Fibroblast of villous mesenchyme (primary cell): Measurements from ENCODE around the gene TCL1B. TPM values are rescaled to one million over a fixed set of nuclear protein-coding genes. Genes with fewer than 3 reads are reported as not detected.

ENCODE experiments used
- DNase-seq: peaks from one replicate; pipeline ENCODE4 v3.0.0-alpha.2; 2010; ENCODE audit warnings: low read depth
- H3K4me3 ChIP-seq: 2 replicates; pipeline ENCODE4 v1.5.1; 2011; ENCODE audit warnings: low read depth, mild to moderate bottlenecking, low read length
- CTCF ChIP-seq: IDR thresholded peaks from 2 replicates; pipeline ENCODE4 v1.5.1; 2012; ENCODE audit warnings: low read depth, mild to moderate bottlenecking, low read length; ENCODE audit not compliant: insufficient read depth
- total RNA-seq: library from RNA; depleted of rRNA; stranded (reverse); fragments of >200 nt; gene quantifications from 2 replicates; pipeline ENCODE4 v1.2.3, GENCODE V29; 2012

The TCL1B gene
- total RNA-seq, 1 donor: not detected

GRCh38 chr14:95707327-95707726 is 21.1 kb downstream of the TCL1B start:
- no peak overlapping the region for H3K4me3 ChIP-seq
- TF ChIP-seq CTCF: no peak
- DNase-seq: no peak

- no peak overlapping the region for H3K4me3 ChIP-seq
- no peak for TF ChIP-seq CTCF
- DNase-seq: no peak
Observed at GRCh38 chr14:95710106-95710505, 23.9 kb downstream of the TCL1B start.

GRCh38 chr14:95711476-95712176 is 25.4 kb downstream of the TCL1B start:
- no peak overlapping the region for H3K4me3 ChIP-seq
- TF ChIP-seq CTCF: no peak
- DNase-seq: no peak

- no peak for TF ChIP-seq CTCF
- no peak for DNase-seq
- H3K4me3 ChIP-seq: no peak overlapping the region
Observed at GRCh38 chr14:95712398-95712797, 26.2 kb downstream of the TCL1B start.

- no peak within 1 kb of the TSS for H3K4me3 ChIP-seq
- TF ChIP-seq CTCF: no peak
- DNase-seq: no peak
Observed at GRCh38 chr14:95713596-95714371, 27.6 kb downstream of the TCL1B start, which contains the start of gene TCL1A. Gene TCL1A, minus strand, starts transcription at chr14:95714125. Its CDS starts 59 bp downstream, at chr14:95714066.

- TF ChIP-seq CTCF: no peak
- no peak for DNase-seq
- H3K4me3 ChIP-seq: no peak overlapping the region
Observed at GRCh38 chr14:95722525-95723190, 36.4 kb downstream of the TCL1B start.
